ENCODE measurements around the gene DUSP28. TPM values are rescaled to one million over a fixed set of nuclear protein-coding genes. Genes with fewer than 3 reads are reported as not detected.
A peak's percentile ranks its signal among the peaks of the same experiment; 100 is the strongest.

DUSP28 gene
- total RNA-seq, 1 experiment from 2014 or later, result 2.5 TPM

- peak; percentile 53 for DNase-seq
- peaks cover 28% of the 10 kb centered on the region for H3K27me3 ChIP-seq (ENCODE audit: control insufficient read depth, insufficient read depth, low read length)
- no peak overlapping the region for H3K4me3 ChIP-seq (ENCODE audit: insufficient read depth, low read depth, low read length)
- no peaks in the 10 kb centered on the region for H3K36me3 ChIP-seq (replicated peaks; ENCODE audit: control insufficient read depth, insufficient read depth, low read length)
Measured at GRCh38 chr2:240570531-240571313, 10.6 kb downstream of the DUSP28 start.

GRCh38 chr2:240571314-240571973 is 11.3 kb downstream of the DUSP28 start:
- DNase-seq, result peak; percentile 48
- peaks cover 28% of the 10 kb centered on the region for H3K27me3 ChIP-seq (ENCODE audit: control insufficient read depth, insufficient read depth, low read length)
- no peaks in the 10 kb centered on the region for H3K36me3 ChIP-seq (replicated peaks; ENCODE audit: control insufficient read depth, insufficient read depth, low read length)
- H3K4me3 ChIP-seq (ENCODE audit: insufficient read depth, low read depth, low read length), result no peak overlapping the region

GRCh38 chr2:240572141-240573031 is 12.2 kb downstream of the DUSP28 start:
- DNase-seq, result no peak
- H3K27me3 ChIP-seq (ENCODE audit: control insufficient read depth, insufficient read depth, low read length), result peaks cover 19% of the 10 kb centered on the region
- no peaks in the 10 kb centered on the region for H3K36me3 ChIP-seq (replicated peaks; ENCODE audit: control insufficient read depth, insufficient read depth, low read length)
- H3K4me3 ChIP-seq (ENCODE audit: insufficient read depth, low read depth, low read length), result no peak overlapping the region

- no peak for DNase-seq
- H3K27me3 ChIP-seq (ENCODE audit: control insufficient read depth, insufficient read depth, low read length), result peaks cover 12% of the 10 kb centered on the region
- H3K36me3 ChIP-seq (replicated peaks; ENCODE audit: control insufficient read depth, insufficient read depth, low read length), result no peaks in the 10 kb centered on the region
- no peak overlapping the region for H3K4me3 ChIP-seq (ENCODE audit: insufficient read depth, low read depth, low read length)
Measured at GRCh38 chr2:240573071-240573515, 12.9 kb downstream of the DUSP28 start.

- no peak overlapping the region for H3K4me3 ChIP-seq (ENCODE audit: insufficient read depth, low read depth, low read length)
- H3K36me3 ChIP-seq (replicated peaks; ENCODE audit: control insufficient read depth, insufficient read depth, low read length), result no peaks in the 10 kb centered on the region
- H3K27me3 ChIP-seq (ENCODE audit: control insufficient read depth, insufficient read depth, low read length), result peaks cover 12% of the 10 kb centered on the region
- DNase-seq, result peak; percentile 48
Measured at GRCh38 chr2:240573516-240574385, 13.6 kb downstream of the DUSP28 start.

- H3K36me3 ChIP-seq (replicated peaks; ENCODE audit: control insufficient read depth, insufficient read depth, low read length), result no peaks in the 10 kb centered on the region
- no peak for DNase-seq
- no peak overlapping the region for H3K4me3 ChIP-seq (ENCODE audit: insufficient read depth, low read depth, low read length)
- peaks cover 4% of the 10 kb centered on the region for H3K27me3 ChIP-seq (ENCODE audit: control insufficient read depth, insufficient read depth, low read length)
Measured at GRCh38 chr2:240574386-240575100, 14.4 kb downstream of the DUSP28 start.

- Histone ChIP-seq H3K36me3 (replicated peaks; ENCODE audit: control insufficient read depth, insufficient read depth, low read length) (no peaks in the 10 kb centered on the region), H3K27me3 (ENCODE audit: control insufficient read depth, insufficient read depth, low read length) (no peaks in the 10 kb centered on the region), H3K4me3 (ENCODE audit: insufficient read depth, low read depth, low read length) (no peak overlapping the region)
- DNase-seq, result no peak
Measured at GRCh38 chr2:240575101-240575965, 15.2 kb downstream of the DUSP28 start.

GRCh38 chr2:240576036-240576435 is 15.9 kb downstream of the DUSP28 start:
- Histone ChIP-seq H3K27me3 (ENCODE audit: control insufficient read depth, insufficient read depth, low read length) (no peaks in the 10 kb centered on the region), H3K4me3 (ENCODE audit: insufficient read depth, low read depth, low read length) (no peak overlapping the region), H3K36me3 (replicated peaks; ENCODE audit: control insufficient read depth, insufficient read depth, low read length) (no peaks in the 10 kb centered on the region)
- DNase-seq, result no peak

GRCh38 chr2:240576436-240577205 is 16.5 kb downstream of the DUSP28 start:
- DNase-seq, result no peak
- Histone ChIP-seq H3K4me3 (ENCODE audit: insufficient read depth, low read depth, low read length) (no peak overlapping the region), H3K27me3 (ENCODE audit: control insufficient read depth, insufficient read depth, low read length) (no peaks in the 10 kb centered on the region), H3K36me3 (replicated peaks; ENCODE audit: control insufficient read depth, insufficient read depth, low read length) (no peaks in the 10 kb centered on the region)

- no peak for DNase-seq
- H3K36me3 ChIP-seq (replicated peaks; ENCODE audit: control insufficient read depth, insufficient read depth, low read length), result no peaks in the 10 kb centered on the region
- no peaks in the 10 kb centered on the region for H3K27me3 ChIP-seq (ENCODE audit: control insufficient read depth, insufficient read depth, low read length)
- H3K4me3 ChIP-seq (ENCODE audit: insufficient read depth, low read depth, low read length), result no peak overlapping the region
Measured at GRCh38 chr2:240577281-240578109, 17.3 kb downstream of the DUSP28 start.

GRCh38 chr2:240578110-240578450 is 17.9 kb downstream of the DUSP28 start:
- DNase-seq, result no peak
- H3K36me3 ChIP-seq (replicated peaks; ENCODE audit: control insufficient read depth, insufficient read depth, low read length), result no peaks in the 10 kb centered on the region
- H3K27me3 ChIP-seq (ENCODE audit: control insufficient read depth, insufficient read depth, low read length), result no peaks in the 10 kb centered on the region
- H3K4me3 ChIP-seq (ENCODE audit: insufficient read depth, low read depth, low read length), result no peak overlapping the region

Measured in H7 (cell line).